Kidney (tissue), 14 donors: ENCODE data around the gene NF2. TPM values are rescaled to one million over a fixed set of nuclear protein-coding genes. Genes with fewer than 3 reads are reported as not detected.

ENCODE experiments used
- DNase-seq, 5 donors: peaks; one replicate each; pipeline ENCODE4 v3.0.0-alpha.2; 2013 to 2020
- FAIRE-seq: peaks from 2 replicates; lab custom pipeline; 2012; peaks lifted over from hg19 to GRCh38; lab: Jason Lieb, UNC
- H3K27ac ChIP-seq, 2 donors: one replicate each; pipeline ENCODE4 v1.7.0; 2013; ENCODE audit warnings: low read depth in 2 of 2, low read length in 2 of 2, inconsistent platforms in 1 of 2
- H3K27me3 ChIP-seq: one replicate; pipeline ENCODE4 v1.7.1; 2013; ENCODE audit warnings: low read length, inconsistent platforms; ENCODE audit not compliant: control insufficient read depth, insufficient read depth
- H3K36me3 ChIP-seq, 3 donors: one replicate each; pipeline versions ENCODE4 v1.7.0 to v1.7.1; 2013; ENCODE audit warnings: low read length in 3 of 3, control low read depth in 1 of 3, inconsistent platforms in 1 of 3; ENCODE audit not compliant: insufficient read depth in 3 of 3, control insufficient read depth in 2 of 3
- H3K4me1 ChIP-seq, 3 donors: one replicate each; pipeline versions ENCODE4 v1.7.0 to v1.7.1; 2013; ENCODE audit warnings: low read length in 3 of 3, inconsistent platforms in 1 of 3, low read depth in 1 of 3; ENCODE audit not compliant: control insufficient read depth in 2 of 3, insufficient read depth in 2 of 3
- H3K4me3 ChIP-seq, 3 donors: one replicate each; pipeline versions ENCODE4 v1.7.0 to v1.8.1; 2013; ENCODE audit warnings: low read length in 3 of 3, control low read depth in 1 of 3, inconsistent platforms in 1 of 3
- H3K9ac ChIP-seq, 3 donors: one replicate each; pipeline versions ENCODE4 v1.7.0 to v1.7.1; 2013; ENCODE audit warnings: low read length in 3 of 3, control low read depth in 1 of 3, inconsistent platforms in 1 of 3
- H3K9me3 ChIP-seq, 3 donors: one replicate each; pipeline versions ENCODE4 v1.7.0 to v1.7.1; 2013; ENCODE audit warnings: low read length in 3 of 3, control low read depth in 1 of 3, inconsistent platforms in 1 of 3; ENCODE audit not compliant: control insufficient read depth in 2 of 3, insufficient read depth in 1 of 3
- CTCF ChIP-seq: IDR thresholded peaks from 3 replicates; pipeline ENCODE4 v1.5.1; 2012; ENCODE audit warnings: mild to moderate bottlenecking, moderate library complexity, borderline replicate concordance; ENCODE audit not compliant: insufficient read depth; ENCODE audit errors: extremely low read depth
- intact Hi-C: fragments of 100-400 bp; cut with DNase I; formaldehyde crosslinking; loops from one replicate; pipeline ENCODE4 v1.11.1; 2022
- polyA plus RNA-seq: library from polyadenylated mRNA; stranded (reverse); fragments of 350-450 nt; fragmentation: Illumina TruSeq; extraction: RNeasy Lipid Tissue Mini Kit (QIAGEN cat#74804); gene quantifications from one replicate; pipeline ENCODE4 v1.2.3, GENCODE V29; 2014; ENCODE audit warnings: low read depth, low replicate concordance; ENCODE audit not compliant: insufficient read depth
- total RNA-seq: library from RNA; stranded (reverse); fragmentation: NEBNext Ultra II Directional; extraction: Animal tissue kit (Norgen Biotek cat#: 25700); gene quantifications from one replicate; pipeline ENCODE4 v1.2.1, GENCODE V29; 2021
- donor health status: control.
- donor health status: control.
- donor health status: control.
- donor health status: control.
- donor health status: control.
- donor health status: DM: yes; HTN: yes; CAD: no.
- donor health status: Normal renal cell carcinoma (clear cell type).

NF2 gene
- total and polyA plus RNA-seq, 2 donors from 2014 or later: 15.4 to 60.6 TPM

GRCh38 chr22:29740216-29740615 is 136.8 kb downstream of the NF2 start:
- no peak overlapping the region for H3K27ac ChIP-seq
- no peak overlapping the region for H3K9ac ChIP-seq
- DNase-seq (no peak), FAIRE-seq (no peak)
- H3K27me3 ChIP-seq: no peaks in the 10 kb centered on the region
- no peak overlapping the region for H3K4me3 ChIP-seq
- H3K4me1 ChIP-seq: no peaks in the 10 kb centered on the region
- intact Hi-C loops: no loop called here
- TF ChIP-seq CTCF: no peak
- no peaks in the 10 kb centered on the region for H3K9me3 ChIP-seq
- H3K36me3 ChIP-seq: peaks cover 0 to 4% (median 2%) of the 10 kb centered on the region in 3 donors

GRCh38 chr22:29741926-29742325 is 138.5 kb downstream of the NF2 start:
- FAIRE-seq (no peak), DNase-seq (no peak)
- TF ChIP-seq CTCF: no peak
- H3K4me3 ChIP-seq: no peak overlapping the region
- H3K36me3 ChIP-seq: peaks cover 0 to 6% (median 5%) of the 10 kb centered on the region in 3 donors
- intact Hi-C loops: no loop called here
- H3K9ac ChIP-seq: no peak overlapping the region
- H3K27ac ChIP-seq: no peak overlapping the region
- H3K4me1 ChIP-seq: no peaks in the 10 kb centered on the region
- no peaks in the 10 kb centered on the region for H3K27me3 ChIP-seq
- no peaks in the 10 kb centered on the region for H3K9me3 ChIP-seq

GRCh38 chr22:29742326-29742725 is 138.9 kb downstream of the NF2 start:
- no peak for FAIRE-seq
- Histone ChIP-seq H3K27me3 (no peaks in the 10 kb centered on the region), H3K27ac (no peak overlapping the region), H3K4me1 (no peaks in the 10 kb centered on the region), H3K36me3 (peaks cover 0 to 8% (median 6%) of the 10 kb centered on the region in 3 donors), H3K9ac (no peak overlapping the region), H3K9me3 (no peaks in the 10 kb centered on the region), H3K4me3 (no peak overlapping the region)
- no peak for DNase-seq
- intact Hi-C loops: no loop called here
- TF ChIP-seq CTCF: no peak

- intact Hi-C loops: no loop called here
These were observed 141.5 kb downstream of the NF2 start for GRCh38 chr22:29744902-29745301.

More at GRCh38 chr22:29744902-29745301, 141.5 kb downstream of the NF2 start:
- Histone ChIP-seq H3K27ac (no peak overlapping the region), H3K4me3 (no peak overlapping the region), H3K36me3 (peaks cover 0 to 15% (median 10%) of the 10 kb centered on the region in 3 donors), H3K27me3 (no peaks in the 10 kb centered on the region), H3K9me3 (no peaks in the 10 kb centered on the region), H3K9ac (no peak overlapping the region), H3K4me1 (no peaks in the 10 kb centered on the region)
- FAIRE-seq (no peak), DNase-seq (no peak)
- no peak for TF ChIP-seq CTCF
